Measurements from ENCODE around the gene MYO1E.
A peak's percentile ranks its signal among the peaks of the same experiment; 100 is the strongest.

MYO1E gene
- total RNA-seq: 140 to 430 (median 245) reads per million in 18 experiments

GRCh38 chr15:59372352-59373211, at the start of gene MYO1E:
TSS of gene MYO1E (minus strand) at chr15:59372871. CDS start at chr15:59372500, 371 bp downstream.
- DNase-seq: peak; percentile 94 to 96

GRCh38 chr15:59420986-59421618, 48.4 kb upstream of the MYO1E start:
- no peak for DNase-seq

GRCh38 chr15:59420108-59420507, 47.4 kb upstream of the MYO1E start:
- peak; percentile 20 to 48 for DNase-seq

GRCh38 chr15:59419170-59419569, 46.5 kb upstream of the MYO1E start:
- DNase-seq: peak in 1 of 2 donors; percentile 19

GRCh38 chr15:59416816-59417215, 44.1 kb upstream of the MYO1E start:
- DNase-seq: no peak

- DNase-seq: no peak
These were observed 40.9 kb upstream of the MYO1E start for GRCh38 chr15:59413577-59413976.

GRCh38 chr15:59410391-59410896, 37.8 kb upstream of the MYO1E start:
- peak; percentile 70 to 75 for DNase-seq

GRCh38 chr15:59407946-59408345, 35.3 kb upstream of the MYO1E start:
- DNase-seq: peak in 1 of 2 donors; percentile 43

GRCh38 chr15:59406446-59406845, 33.8 kb upstream of the MYO1E start:
- DNase-seq: peak; percentile 76 to 81

- no peak for DNase-seq
These were observed 32.4 kb upstream of the MYO1E start for GRCh38 chr15:59405079-59405478.

- DNase-seq: no peak
These were observed 29.3 kb upstream of the MYO1E start for GRCh38 chr15:59401824-59402569.

GRCh38 chr15:59401051-59401823, 28.6 kb upstream of the MYO1E start:
- peak; percentile 53 to 57 for DNase-seq

- peak in 1 of 2 donors; percentile 51 for DNase-seq
These were observed 27.6 kb upstream of the MYO1E start for GRCh38 chr15:59400103-59400813.

GRCh38 chr15:59399465-59400102, 26.9 kb upstream of the MYO1E start:
- DNase-seq: peak; percentile 79 to 82

GRCh38 chr15:59398220-59398619, 25.5 kb upstream of the MYO1E start:
- DNase-seq: no peak

GRCh38 chr15:59396679-59397078, 24.0 kb upstream of the MYO1E start:
- peak in 1 of 2 donors; percentile 71 for DNase-seq

- no peak for DNase-seq
These were observed 23.5 kb upstream of the MYO1E start for GRCh38 chr15:59396211-59396610.

GRCh38 chr15:59394166-59394661, 21.5 kb upstream of the MYO1E start:
- no peak for DNase-seq

- DNase-seq: no peak
These were observed 19.6 kb upstream of the MYO1E start for GRCh38 chr15:59392299-59392698.

- peak in 1 of 2 donors; percentile 68 for DNase-seq
These were observed 16.0 kb upstream of the MYO1E start for GRCh38 chr15:59388670-59389069.
